Activated naive CD4-positive, alpha-beta T cell treated with anti-CD3 and anti-CD28 coated beads, Interleukin-2, amount 50 U/mL, for 72 hours (primary cell): ENCODE measurements around the gene GNA14. TPM values are rescaled to one million over a fixed set of nuclear protein-coding genes. Genes with fewer than 3 reads are reported as not detected.
"Not testable (repeated sequence)": the region's sequence is repeated elsewhere in the genome, so short reads cannot be mapped to it uniquely, and the experiment has no call there.

ENCODE experiments used
- ATAC-seq, 2 donors: fragments of 150-1000 bp; cut with Tn5 transposase; 2 replicates each; pipeline ENCODE4 v1.10.0; 2021; ENCODE audit warnings: mild to moderate bottlenecking in 2 of 2, moderate library complexity in 2 of 2
- DNase-seq, 2 donors: peaks; one replicate each; pipeline ENCODE4 v3.0.0; 2021 to 2022; ENCODE audit warnings: low spot score in 2 of 2
- H3K27ac Mint-ChIP-seq, 2 donors: one replicate each; pipeline ENCODE4 v1.8.0; 2022; ENCODE audit warnings: mild to moderate bottlenecking in 2 of 2, mixed read lengths in 2 of 2
- H3K36me3 Mint-ChIP-seq, 2 donors: one replicate each; pipeline ENCODE4 v1.8.0; 2022; ENCODE audit warnings: mixed read lengths in 2 of 2
- H3K9me3 Mint-ChIP-seq, 2 donors: one replicate each; pipeline ENCODE4 v1.8.0; 2022; ENCODE audit warnings: mixed read lengths in 2 of 2
- total RNA-seq, 2 donors: library from RNA; stranded (reverse); gene quantifications; one replicate each; pipeline ENCODE4 v1.2.3, GENCODE V29; 2022

Gene GNA14
- total RNA-seq, 2 donors from 2014 or later = 0.25 to 0.59 TPM

DNA sequence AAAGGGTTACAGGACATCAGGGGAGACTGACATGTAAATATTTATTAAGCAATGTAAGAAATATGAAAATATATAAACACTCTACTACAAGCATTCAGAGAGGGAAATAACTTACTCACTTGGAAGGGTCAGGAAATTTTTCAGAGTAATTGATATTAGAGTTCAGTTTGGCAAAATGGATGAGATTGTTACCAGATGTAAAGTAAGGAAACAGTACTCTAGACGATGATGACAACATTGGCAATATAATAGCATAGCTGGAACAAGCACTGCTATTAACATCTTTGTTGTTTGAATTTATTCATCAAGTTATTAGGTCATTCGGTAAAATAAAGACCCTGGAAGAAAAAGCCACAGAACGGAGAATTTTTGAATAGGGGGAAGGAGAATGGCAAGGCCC is 49.1 kb downstream of the GNA14 start:
- Mint-ChIP-seq H3K36me3 (no peaks in the 10 kb centered on the region), H3K9me3 (no peaks in the 10 kb centered on the region), H3K27ac (no peak overlapping the region)
- ATAC-seq (no peak), DNase-seq (no peak)

DNA sequence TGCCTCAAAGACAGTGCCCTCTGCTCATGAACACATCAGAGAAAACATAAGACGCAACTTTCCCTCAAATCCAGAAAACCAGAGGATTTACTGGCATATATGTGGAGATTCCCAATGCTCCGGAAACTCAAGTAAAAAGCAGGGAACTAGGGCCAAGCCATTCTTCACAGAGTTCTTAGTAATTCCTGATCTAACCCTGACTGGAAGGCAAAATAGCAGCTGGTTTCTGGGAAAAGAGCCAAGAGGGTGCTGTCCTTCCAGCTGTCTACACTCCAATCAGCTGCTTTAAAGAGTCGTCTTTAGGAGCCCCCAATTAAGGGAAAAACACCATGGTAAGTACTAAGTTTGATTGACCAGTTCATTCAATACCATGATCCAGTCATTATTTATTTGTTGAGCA is 49.6 kb downstream of the GNA14 start:
- H3K9me3 Mint-ChIP-seq = no peaks in the 10 kb centered on the region
- ATAC-seq = no peak

DNA sequence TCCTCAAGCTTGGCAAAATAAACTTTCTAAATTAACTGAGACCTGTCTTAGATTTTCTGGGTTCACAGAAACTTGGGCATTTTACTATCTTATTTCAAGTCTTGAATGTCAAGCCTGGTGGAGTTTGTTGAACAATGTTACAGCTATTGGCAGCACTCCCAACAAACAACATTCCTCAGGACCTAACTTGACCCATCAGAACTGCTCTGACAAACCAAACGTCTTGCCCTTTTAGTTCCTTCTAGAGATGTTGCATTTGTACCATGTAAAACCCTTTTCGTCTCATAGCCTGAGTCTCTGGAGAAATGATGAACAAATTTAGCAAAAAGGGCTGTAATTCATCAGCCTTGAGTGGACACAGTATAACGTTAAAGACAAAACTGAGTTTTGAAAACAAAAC is 51.1 kb downstream of the GNA14 start:
- H3K36me3 Mint-ChIP-seq = no peaks in the 10 kb centered on the region
- ATAC-seq (no peak), DNase-seq (no peak)
- H3K27ac Mint-ChIP-seq = no peak overlapping the region
- no peaks in the 10 kb centered on the region for H3K9me3 Mint-ChIP-seq

More for the DNA sequence above, 49.6 kb downstream of the GNA14 start:
- Mint-ChIP-seq H3K27ac (no peak overlapping the region), H3K36me3 (no peaks in the 10 kb centered on the region)
- no peak for DNase-seq

DNA sequence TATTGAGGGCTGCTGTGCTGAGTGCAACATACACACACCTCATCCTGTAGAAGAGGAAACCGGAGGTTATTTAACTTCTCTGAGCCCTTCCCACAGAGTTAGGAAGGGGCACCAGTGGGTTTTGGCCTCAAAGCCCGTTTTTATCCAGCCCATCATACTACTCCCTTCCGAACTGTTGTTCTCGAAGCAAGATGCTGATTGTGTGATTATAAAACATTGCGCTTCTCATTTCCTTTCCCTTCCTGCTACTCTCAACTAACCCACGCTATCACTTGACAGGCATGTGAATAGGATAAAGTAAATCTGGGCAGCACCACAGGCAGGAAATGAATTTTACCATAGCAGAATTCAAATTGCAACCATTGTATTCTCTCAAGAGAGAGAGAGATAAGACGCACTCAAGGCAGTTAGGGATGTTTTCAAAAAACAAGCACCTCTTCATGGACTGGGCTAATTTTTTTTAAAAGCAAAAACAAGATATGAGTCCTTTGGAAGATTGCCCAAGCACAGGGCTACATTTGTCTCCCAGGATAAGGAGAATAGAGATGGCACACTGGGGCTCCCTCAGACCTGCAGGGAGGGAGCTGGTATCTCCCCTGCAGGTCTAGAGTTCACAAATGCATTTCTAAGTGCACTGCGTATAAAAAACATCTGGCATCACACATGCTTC is 52.6 kb downstream of the GNA14 start:
- H3K9me3 Mint-ChIP-seq = no peaks in the 10 kb centered on the region
- no peak for ATAC-seq
- H3K36me3 Mint-ChIP-seq = no peaks in the 10 kb centered on the region
- H3K27ac Mint-ChIP-seq = no peak overlapping the region
- DNase-seq = no peak

DNA sequence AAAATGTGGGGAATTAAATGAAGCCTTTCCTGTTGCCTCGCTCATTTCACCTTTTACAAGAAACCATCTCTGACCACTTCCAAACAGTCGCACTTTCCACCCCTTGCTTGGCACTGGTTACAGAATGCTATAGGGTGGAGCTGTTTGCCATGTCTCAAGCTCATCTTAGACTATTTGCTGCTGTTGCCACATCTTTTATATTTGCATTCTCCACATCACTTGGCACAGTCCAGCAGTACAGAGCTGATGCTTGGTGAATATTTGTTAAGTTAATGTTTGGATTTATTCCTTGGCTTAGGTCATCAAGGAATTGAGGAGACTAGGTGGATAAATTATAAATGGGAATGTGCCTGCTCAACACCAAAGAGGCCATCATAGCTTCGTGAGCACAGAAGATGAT is 53.2 kb downstream of the GNA14 start:
- Mint-ChIP-seq H3K9me3 (no peaks in the 10 kb centered on the region), H3K27ac (no peak overlapping the region), H3K36me3 (no peaks in the 10 kb centered on the region)
- ATAC-seq (no peak), DNase-seq (no peak)

DNA sequence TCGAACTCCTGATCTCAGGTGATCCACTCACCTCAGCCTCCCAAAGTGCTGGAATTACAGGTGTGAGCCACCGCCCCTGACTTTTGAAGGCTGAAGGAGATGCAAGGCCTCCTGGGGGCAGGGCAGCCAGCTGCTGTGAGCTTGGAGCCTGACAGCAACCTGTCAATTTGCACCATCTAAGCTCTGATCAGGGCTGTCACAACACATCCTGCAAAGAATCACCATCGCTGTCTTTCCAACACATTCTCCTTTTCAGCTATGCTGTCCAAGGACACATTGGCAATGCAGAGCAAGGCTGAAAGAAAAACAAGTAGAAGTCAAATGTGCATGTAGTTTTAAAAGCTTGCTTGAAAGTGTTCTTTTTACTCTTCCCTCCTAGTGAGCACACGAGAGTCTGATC is 54.6 kb downstream of the GNA14 start:
- H3K9me3 Mint-ChIP-seq = no peaks in the 10 kb centered on the region
- no peak overlapping the region for H3K27ac Mint-ChIP-seq
- H3K36me3 Mint-ChIP-seq = no peaks in the 10 kb centered on the region
- ATAC-seq (no peak), DNase-seq (no peak)

DNA sequence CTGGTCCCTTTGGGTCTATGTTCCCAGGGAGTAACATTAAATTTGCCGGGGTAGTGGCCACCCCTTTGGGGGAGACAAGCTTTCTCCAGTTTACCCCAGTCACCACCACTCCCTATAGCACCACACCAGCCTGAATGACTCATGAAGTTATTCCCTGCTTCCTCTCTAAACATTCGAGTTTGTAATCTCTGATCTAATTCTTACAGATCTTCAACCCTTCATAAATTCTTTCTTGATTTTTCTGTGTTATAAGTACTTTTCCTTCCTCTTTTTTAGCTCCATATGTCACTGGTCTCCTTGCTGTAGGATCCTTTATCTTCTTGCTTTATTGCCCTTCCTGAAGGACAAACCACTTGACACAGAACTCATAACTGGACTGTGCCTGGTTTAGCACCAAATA is 55.6 kb downstream of the GNA14 start:
- ATAC-seq (no peak), DNase-seq (no peak)
- no peaks in the 10 kb centered on the region for H3K9me3 Mint-ChIP-seq
- no peaks in the 10 kb centered on the region for H3K36me3 Mint-ChIP-seq
- H3K27ac Mint-ChIP-seq = no peak overlapping the region

DNA sequence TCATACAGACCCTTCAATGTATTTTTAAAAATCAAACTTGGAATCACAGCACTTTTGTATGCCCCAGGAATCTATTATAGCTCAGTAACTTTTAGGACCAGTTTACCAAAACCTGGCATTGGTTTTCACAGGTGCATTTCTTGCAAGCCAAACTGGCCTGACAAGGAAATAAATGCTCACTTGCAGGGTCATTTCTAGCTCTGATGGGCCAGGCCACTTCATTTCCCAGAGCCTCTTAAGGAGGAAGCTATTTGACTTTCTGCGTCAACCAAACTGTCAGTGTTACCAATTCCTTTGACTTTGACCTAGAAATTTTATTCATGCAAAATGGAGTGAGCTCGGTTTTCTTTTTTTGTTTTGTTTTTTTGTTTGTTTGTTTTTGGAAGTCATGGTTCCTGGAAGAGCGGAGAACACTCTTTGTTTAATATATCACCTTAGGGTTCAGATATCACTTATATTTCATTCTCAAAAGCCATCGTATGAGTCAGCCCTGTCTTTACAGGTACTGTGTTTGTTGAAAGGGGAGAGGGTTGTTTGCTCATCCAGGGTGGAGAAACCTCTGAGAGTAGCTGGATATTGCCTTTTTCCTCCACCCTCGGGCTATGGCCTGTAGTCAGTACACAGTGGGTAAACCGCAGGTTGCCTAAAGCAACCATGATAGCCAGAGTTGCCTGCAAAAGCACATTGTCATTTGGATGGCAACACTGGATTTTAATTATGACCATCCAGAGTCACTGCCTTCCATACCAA is 58.9 kb downstream of the GNA14 start:
- DNase-seq (no peak), ATAC-seq (no peak)
- Mint-ChIP-seq H3K9me3 (no peaks in the 10 kb centered on the region), H3K27ac (no peak overlapping the region), H3K36me3 (no peaks in the 10 kb centered on the region)

DNA sequence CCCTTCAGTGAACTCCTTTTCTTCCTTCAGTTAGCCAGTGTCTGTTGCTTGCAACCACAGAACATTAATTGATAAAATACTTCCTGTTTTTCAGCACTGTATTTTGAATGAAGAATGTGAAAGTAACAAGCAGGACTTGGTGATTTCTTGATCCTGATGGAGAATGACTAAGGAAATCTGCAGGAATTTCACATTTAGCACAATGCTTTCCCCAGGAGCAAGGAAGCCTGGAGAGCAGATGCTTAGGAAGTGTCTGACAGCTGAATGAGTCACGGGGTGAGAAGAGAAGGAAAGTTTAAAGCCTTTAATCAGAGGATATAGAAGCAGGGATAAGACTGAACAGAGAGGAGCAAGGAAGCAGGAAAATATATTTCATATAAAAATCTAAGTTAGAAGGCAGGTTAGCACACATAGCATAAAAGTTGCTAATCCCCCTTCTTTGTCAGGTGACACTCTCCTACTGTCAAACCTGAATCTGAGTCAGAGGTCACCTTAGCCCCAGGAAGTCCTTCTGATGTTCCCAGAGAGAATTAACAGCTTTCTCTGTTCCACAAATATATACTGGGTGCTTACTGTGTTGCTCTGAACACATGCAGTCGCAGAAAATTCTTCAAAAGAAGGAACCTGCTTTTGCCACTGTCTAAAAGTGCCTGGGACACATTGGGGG is 59.7 kb downstream of the GNA14 start:
- H3K36me3 Mint-ChIP-seq = no peaks in the 10 kb centered on the region
- H3K27ac Mint-ChIP-seq = no peak overlapping the region
- ATAC-seq (no peak), DNase-seq (no peak)
- no peaks in the 10 kb centered on the region for H3K9me3 Mint-ChIP-seq

DNA sequence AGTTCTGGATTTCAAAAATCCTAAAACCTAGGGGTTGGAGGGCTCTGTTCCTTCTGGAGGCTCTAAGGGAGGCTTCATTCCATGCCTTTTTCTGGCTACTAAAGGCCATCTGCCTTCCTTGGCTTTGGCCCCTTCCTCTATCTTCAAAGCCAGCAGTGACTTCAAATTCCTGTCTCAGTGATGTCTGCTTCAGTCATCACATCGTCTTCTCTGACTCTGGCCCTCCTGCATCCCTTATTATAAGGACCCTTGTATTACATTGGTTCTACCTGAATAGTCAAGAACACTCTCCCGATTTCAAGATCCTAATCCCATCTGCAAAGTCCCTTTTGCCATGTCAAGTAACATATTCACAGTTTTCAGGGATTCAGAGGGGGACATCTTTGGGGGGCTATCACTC is 60.3 kb downstream of the GNA14 start:
- ATAC-seq = no peak
- Mint-ChIP-seq H3K36me3 (no peaks in the 10 kb centered on the region), H3K27ac (no peak overlapping the region), H3K9me3 (no peaks in the 10 kb centered on the region)
- no peak for DNase-seq

DNA sequence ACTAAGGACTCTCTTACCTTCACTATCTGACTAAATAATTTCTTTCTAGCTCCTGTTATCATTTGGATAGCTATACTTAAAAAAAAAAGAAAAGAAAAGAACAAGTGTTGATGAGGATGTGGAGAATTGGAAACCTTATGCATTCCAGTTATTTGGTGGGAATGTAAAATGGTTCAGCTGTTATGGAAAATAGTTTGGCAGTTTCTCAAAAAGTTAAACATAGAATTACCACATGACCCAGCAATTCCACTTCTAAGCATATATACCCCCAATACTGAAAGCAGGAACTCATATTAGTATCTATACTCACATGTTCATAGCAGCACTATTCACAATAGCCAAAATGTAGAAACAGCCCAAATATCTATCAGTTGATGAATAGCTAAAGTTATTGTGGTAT is 61.1 kb downstream of the GNA14 start:
- Mint-ChIP-seq H3K27ac (no peak overlapping the region), H3K9me3 (no peaks in the 10 kb centered on the region), H3K36me3 (no peaks in the 10 kb centered on the region)
- ATAC-seq = no peak
- DNase-seq = no peak

DNA sequence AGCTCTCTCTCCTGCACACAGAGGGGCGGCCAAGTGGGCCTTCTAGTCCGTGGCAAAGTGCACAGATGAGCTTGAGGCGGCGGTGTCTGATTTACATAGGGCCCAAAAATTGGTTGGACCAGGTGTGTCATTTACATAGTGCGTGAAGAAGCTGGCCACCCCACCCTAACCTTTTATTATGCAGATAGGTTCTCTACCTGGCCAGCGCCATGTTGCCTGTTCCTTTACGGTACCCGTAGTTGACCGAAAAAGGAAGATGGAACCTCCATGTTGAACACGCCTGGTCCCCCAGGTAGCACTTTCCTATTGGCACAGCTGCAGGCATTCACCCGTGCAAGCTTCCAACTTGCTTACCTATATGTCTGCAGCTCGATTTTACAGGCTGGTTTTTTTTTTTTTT is 61.5 kb downstream of the GNA14 start:
- DNase-seq (no peak), ATAC-seq (no peak)

DNA sequence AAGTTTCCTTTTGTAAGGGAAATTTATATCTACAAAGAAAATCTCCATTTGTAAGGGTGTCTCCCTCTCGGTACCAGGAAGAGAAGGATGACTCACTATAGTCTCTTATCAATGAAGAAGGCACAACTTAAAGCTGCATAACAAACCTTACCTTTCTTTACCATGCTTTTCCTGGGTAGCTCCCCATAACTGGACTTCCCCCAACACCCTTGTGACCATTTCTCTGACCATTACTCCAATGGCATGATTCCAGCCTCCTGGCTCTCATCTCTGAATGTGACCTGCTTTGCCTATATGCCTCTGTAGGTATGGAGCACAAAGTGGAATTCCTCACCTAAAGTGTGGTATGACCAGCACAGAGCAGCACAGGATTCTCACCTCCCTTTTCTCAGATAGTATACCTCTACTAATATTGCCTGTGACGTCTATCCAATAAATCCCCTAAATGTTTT is 62.8 kb downstream of the GNA14 start:
- no peak overlapping the region for H3K27ac Mint-ChIP-seq
- peaks cover 0 to 3% of the 10 kb centered on the region in 2 donors for H3K9me3 Mint-ChIP-seq
- no peaks in the 10 kb centered on the region for H3K36me3 Mint-ChIP-seq
- ATAC-seq (no peak), DNase-seq (no peak)

More for the DNA sequence above, 61.5 kb downstream of the GNA14 start:
- Mint-ChIP-seq H3K27ac (no peak overlapping the region), H3K36me3 (no peaks in the 10 kb centered on the region), H3K9me3 (no peaks in the 10 kb centered on the region)

DNA sequence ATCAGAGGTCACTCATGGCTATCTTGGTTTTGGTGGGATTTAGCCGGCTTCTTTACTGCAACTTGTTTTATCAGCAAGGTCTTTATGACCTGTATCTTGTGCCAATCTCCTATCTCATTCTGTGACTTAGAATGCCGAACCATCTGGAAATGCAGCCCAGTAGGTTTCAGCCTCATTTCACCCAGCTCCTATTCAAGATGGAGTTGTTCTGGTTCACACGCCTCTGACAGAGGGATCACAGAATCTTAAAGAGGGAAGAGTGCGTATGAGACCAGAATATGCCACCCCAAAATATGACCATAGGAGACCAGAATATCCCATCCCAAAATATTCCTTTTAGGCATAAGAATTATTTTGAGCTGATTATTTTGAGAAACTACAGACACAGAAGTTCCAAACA is 63.2 kb downstream of the GNA14 start:
- DNase-seq, H3K27ac Mint-ChIP-seq, H3K9me3 Mint-ChIP-seq, ATAC-seq, H3K36me3 Mint-ChIP-seq: not testable (repeated sequence)

DNA sequence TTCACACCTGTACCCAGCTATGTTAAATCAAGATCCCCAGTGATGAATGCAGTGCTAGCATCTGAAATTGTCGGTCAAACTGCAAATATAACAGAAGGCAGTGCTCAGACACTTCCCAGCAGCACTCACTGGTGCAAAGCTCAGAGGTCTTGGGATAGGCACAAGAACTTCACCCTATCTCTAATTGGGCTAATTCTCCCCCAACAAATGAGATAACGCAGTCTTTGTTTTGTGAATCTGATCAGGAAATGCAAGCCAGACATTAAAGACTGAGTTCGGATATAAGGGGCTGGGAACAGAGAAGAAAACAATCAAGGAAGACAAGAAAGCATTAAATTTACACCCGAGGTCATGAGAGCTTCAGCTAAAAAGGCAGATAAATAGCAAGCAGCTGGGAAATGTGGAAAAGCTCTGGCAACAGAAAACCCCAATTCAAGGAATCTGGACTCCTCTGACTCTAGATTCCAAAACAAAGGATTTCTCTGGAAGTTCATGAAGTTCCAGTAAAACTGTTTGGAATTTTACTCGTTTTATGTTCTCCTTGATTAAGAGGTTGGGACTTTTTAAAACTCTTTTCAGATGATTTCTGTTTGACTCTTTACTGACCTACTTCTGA is 65.1 kb downstream of the GNA14 start:
- Mint-ChIP-seq H3K36me3 (no peaks in the 10 kb centered on the region), H3K27ac (no peak overlapping the region), H3K9me3 (peaks cover 0 to 3% of the 10 kb centered on the region in 2 donors)
- ATAC-seq = no peak
- no peak for DNase-seq

DNA sequence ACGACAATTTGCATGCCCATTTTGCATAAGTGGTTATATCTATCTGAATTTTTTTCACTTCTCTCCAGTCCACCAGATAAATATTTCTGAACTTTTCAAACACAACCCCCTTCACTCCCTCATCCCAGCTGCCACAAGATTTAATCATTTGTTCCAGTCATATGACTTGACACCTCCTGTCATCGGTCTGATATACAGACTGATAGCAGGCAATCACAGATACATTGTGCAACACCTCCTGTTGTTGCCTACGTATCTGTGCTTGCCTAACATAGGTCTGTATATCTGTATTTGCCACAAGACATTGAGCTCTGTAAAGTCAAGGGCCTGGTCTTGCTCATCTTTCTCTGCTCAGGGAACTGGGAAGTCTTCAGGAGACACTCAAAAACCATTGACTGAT is 65.6 kb downstream of the GNA14 start:
- H3K36me3 Mint-ChIP-seq = no peaks in the 10 kb centered on the region
- peaks cover 0 to 6% of the 10 kb centered on the region in 2 donors for H3K9me3 Mint-ChIP-seq
- DNase-seq (no peak), ATAC-seq (no peak)
- H3K27ac Mint-ChIP-seq = no peak overlapping the region

DNA sequence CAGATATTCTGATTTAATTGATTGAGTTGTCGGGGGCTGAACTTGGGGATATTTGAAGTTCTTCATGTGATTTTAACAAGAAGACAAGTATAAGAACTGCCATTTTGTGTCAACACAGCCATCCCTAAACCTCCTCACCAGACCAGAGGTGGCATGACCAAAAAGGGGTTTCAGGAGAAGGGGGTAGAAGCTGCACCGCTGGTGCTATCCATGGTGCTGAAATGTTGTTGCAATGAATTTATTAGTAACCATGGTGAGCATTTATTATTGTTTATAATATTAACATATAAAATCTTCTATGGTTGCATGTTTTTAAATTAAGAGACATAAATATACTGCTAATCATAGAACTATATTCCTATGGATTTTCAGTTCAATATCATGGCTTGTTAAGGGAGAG is 72.3 kb downstream of the GNA14 start:
- DNase-seq (peak in 1 of 2 donors; percentile 17), ATAC-seq (no peak)
- Mint-ChIP-seq H3K9me3 (peaks cover 3 to 6% of the 10 kb centered on the region in 2 donors), H3K27ac (no peak overlapping the region), H3K36me3 (no peaks in the 10 kb centered on the region)
